ENCODE data around the gene COPE. TPM values are rescaled to one million over a fixed set of nuclear protein-coding genes. Genes with fewer than 3 reads are reported as not detected.

The COPE gene
- total RNA-seq, 2 donors from 2014 or later = 134 to 266 TPM

DNA sequence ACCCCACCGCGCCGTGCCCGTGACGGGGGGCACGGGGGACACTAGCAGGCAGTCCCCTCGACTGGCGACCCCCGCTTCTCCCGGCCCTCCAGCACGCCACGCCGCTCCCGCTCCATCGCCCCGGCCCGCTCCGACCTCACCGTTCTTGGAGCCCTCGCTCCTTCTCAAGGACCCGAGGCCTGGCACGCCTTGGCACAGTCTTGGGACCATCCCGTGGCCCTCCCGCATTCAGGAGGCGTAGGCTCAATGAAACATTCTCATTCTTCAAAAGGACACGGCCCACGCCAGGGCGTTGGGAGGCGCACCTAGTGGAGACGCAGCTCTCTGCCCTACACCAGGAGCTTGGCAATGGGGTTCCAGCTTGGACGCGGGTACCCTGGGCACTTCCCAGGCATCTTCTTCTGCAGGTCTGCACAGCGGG is 22.8 kb downstream of the COPE start:
- peaks cover 3 to 21% of the 10 kb centered on the region in 2 donors for H3K4me1 ChIP-seq (ENCODE audit: control insufficient read depth in 1 of 2, low read depth in 2 of 2)
- no peak for DNase-seq (ENCODE audit: low spot score)
- TF ChIP-seq CTCF (IDR thresholded peaks at IDR 0.05) = no peak
- no peak for ATAC-seq (ENCODE audit: insufficient number of reproducible peaks, low FRiP score, low read depth)
- H3K4me3 ChIP-seq = no peak overlapping the region
- no peaks in the 10 kb centered on the region for H3K27me3 ChIP-seq (replicated peaks; ENCODE audit: insufficient read depth)
- H3K27ac ChIP-seq = no peak overlapping the region
- H3K9me3 ChIP-seq = no peaks in the 10 kb centered on the region
- H3K36me3 ChIP-seq = peaks cover 25% of the 10 kb centered on the region

DNA sequence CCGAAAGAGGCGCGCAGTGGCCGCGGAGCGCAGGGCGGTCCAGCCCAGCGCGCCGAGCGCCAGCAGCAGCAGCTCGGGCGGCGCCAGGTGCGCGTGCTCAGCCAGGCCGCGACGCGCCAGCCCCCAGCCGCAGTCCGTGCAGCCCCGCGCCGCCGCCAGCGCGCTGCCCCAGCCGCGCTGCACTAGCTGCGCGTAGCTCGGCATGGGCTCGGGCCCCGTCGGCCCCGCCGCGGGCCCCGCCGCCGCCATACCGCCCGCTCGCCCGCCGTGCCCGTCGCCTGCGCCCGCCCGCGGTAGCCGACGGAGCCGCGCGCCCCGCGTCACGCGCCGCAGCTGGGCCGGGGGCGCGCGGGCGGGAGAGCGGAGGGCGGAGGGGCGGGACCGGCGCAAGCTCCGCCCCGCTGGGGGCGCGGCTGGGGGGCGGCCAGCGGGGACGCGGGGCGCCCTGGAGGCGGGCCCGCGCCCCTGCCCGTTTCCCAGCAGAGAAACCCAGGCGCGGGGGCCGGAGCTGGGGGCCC is 23.3 kb downstream of the COPE start, which contains the start of gene CERS1:
CERS1 (minus strand) TSS at position 335 of the 518 bp plus-strand sequence; CDS start at position 249, 86 bp downstream.
- no peak within 1 kb of the TSS for H3K27ac ChIP-seq
- H3K36me3 ChIP-seq = peaks cover 19% of the 10 kb centered on the region
- no peaks in the 10 kb centered on the region for H3K27me3 ChIP-seq (replicated peaks; ENCODE audit: insufficient read depth)
- peaks cover 3 to 21% of the 10 kb centered on the region in 2 donors for H3K4me1 ChIP-seq (ENCODE audit: control insufficient read depth in 1 of 2, low read depth in 2 of 2)
- DNase-seq (ENCODE audit: low spot score) (no peak), ATAC-seq (ENCODE audit: insufficient number of reproducible peaks, low FRiP score, low read depth) (no peak)
- no peak for TF ChIP-seq CTCF (IDR thresholded peaks at IDR 0.05)
- no peaks in the 10 kb centered on the region for H3K9me3 ChIP-seq
- peak within 1 kb of the TSS; percentile 44 for H3K4me3 ChIP-seq

- ATAC-seq (ENCODE audit: insufficient number of reproducible peaks, low FRiP score, low read depth) = no peak
- peak overlapping the region; percentile 44 for H3K4me3 ChIP-seq
- no peak for TF ChIP-seq CTCF (IDR thresholded peaks at IDR 0.05)
- H3K27me3 ChIP-seq (replicated peaks; ENCODE audit: insufficient read depth) = no peaks in the 10 kb centered on the region
- H3K27ac ChIP-seq = no peak overlapping the region
- H3K4me1 ChIP-seq (ENCODE audit: control insufficient read depth in 1 of 2, low read depth in 2 of 2) = peaks cover 3 to 21% of the 10 kb centered on the region in 2 donors
- no peaks in the 10 kb centered on the region for H3K9me3 ChIP-seq
- H3K36me3 ChIP-seq = peaks cover 13% of the 10 kb centered on the region
- no peak for DNase-seq (ENCODE audit: low spot score)
These were observed 24.0 kb downstream of the COPE start for GRCh38 chr19:18895038-18895823.

GRCh38 chr19:18894254-18895037 is 24.7 kb downstream of the COPE start:
- Histone ChIP-seq H3K4me3 (no peak overlapping the region), H3K27ac (no peak overlapping the region), H3K9me3 (no peaks in the 10 kb centered on the region), H3K4me1 (ENCODE audit: control insufficient read depth in 1 of 2, low read depth in 2 of 2) (peaks cover 3 to 21% of the 10 kb centered on the region in 2 donors), H3K27me3 (replicated peaks; ENCODE audit: insufficient read depth) (no peaks in the 10 kb centered on the region), H3K36me3 (peaks cover 6% of the 10 kb centered on the region)
- no peak for DNase-seq (ENCODE audit: low spot score)
- no peak for ATAC-seq (ENCODE audit: insufficient number of reproducible peaks, low FRiP score, low read depth)
- no peak for TF ChIP-seq CTCF (IDR thresholded peaks at IDR 0.05)

Measured in thoracic aorta (tissue), 2 donors.